ENCODE measurements around the gene SMG7.

- TF ChIP-seq POLR2A (IDR thresholded peaks at IDR 0.05) = no peak
- TF ChIP-seq CTCF (IDR thresholded peaks at IDR 0.05) = no peak
Observed at GRCh38 chr1:183593356-183593755, 121.1 kb downstream of the SMG7 start.

All from prostate gland (tissue), 2 donors.